IMR-90 (cell line): Measurements from ENCODE around the gene PPFIBP2.

Experiments used
- BHLHE40 ChIP-seq: fragments of 150-350 bp; IDR thresholded peaks from 2 replicates; pipeline ENCODE4 v1.6.1; 2016; ENCODE audit warnings: mild to moderate bottlenecking, low read depth, low read length
- CEBPB ChIP-seq: IDR thresholded peaks from 2 replicates; pipeline ENCODE4 v1.6.1; 2012; ENCODE audit warnings: low read depth, low read length, improper control_type of control experiment
- CHD1 ChIP-seq: IDR thresholded peaks from 2 replicates; pipeline ENCODE4 v1.6.1; 2012; ENCODE audit warnings: low read depth, low read length, improper control_type of control experiment
- FOS ChIP-seq: fragments of 150-350 bp; IDR thresholded peaks from 2 replicates; pipeline ENCODE4 v1.6.1; 2016; ENCODE audit warnings: low read depth, low read length
- MAFK ChIP-seq: IDR thresholded peaks from 2 replicates; pipeline ENCODE4 v1.6.1; 2012; ENCODE audit warnings: low read depth, low read length, improper control_type of control experiment
- MAZ ChIP-seq: IDR thresholded peaks from 2 replicates; pipeline ENCODE4 v1.6.1; 2012; ENCODE audit warnings: low read depth, mild to moderate bottlenecking, low read length, improper control_type of control experiment, moderate library complexity, borderline replicate concordance
- MXI1 ChIP-seq: IDR thresholded peaks from 2 replicates; pipeline ENCODE4 v1.6.1; 2012; ENCODE audit warnings: low read depth, mild to moderate bottlenecking, low read length, moderate library complexity, borderline replicate concordance
- POLR2A ChIP-seq: IDR thresholded peaks from 2 replicates; pipeline ENCODE4 v1.6.1; 2012; ENCODE audit warnings: mild to moderate bottlenecking, low read depth, low read length
- RAD21 ChIP-seq: IDR thresholded peaks from 2 replicates; pipeline ENCODE4 v1.6.1; 2012; ENCODE audit warnings: low read length, improper control_type of control experiment
- RFX5 ChIP-seq: IDR thresholded peaks from 2 replicates; pipeline ENCODE4 v1.8.0; 2012; ENCODE audit warnings: low read depth, mild to moderate bottlenecking, low read length, moderate library complexity
- SMC3 ChIP-seq: fragments of 150-350 bp; IDR thresholded peaks from 2 replicates; pipeline ENCODE4 v1.6.1; 2016; ENCODE audit warnings: low read depth, mild to moderate bottlenecking, antibody characterized with exemption, low read length, moderate library complexity
- TF ChIP-seq, protein P1 (sequence below): conservative IDR thresholded peaks from 2 replicates; pipeline ENCODE4 v1.5.1; 2012; ENCODE audit warnings: mild to moderate bottlenecking, low read depth, low read length, improper control_type of control experiment
- TF ChIP-seq, protein P2 (sequence below): fragments of 150-350 bp; IDR thresholded peaks from 2 replicates; pipeline ENCODE4 v1.6.1; 2016; ENCODE audit warnings: low read depth, mild to moderate bottlenecking, low read length, moderate library complexity, borderline replicate concordance
- TF ChIP-seq, protein P3 (sequence below): fragments of 150-350 bp; IDR thresholded peaks from 2 replicates; pipeline ENCODE4 v1.6.1; 2017; ENCODE audit warnings: mild to moderate bottlenecking, antibody characterized with exemption, low read length, low read depth

DNA sequence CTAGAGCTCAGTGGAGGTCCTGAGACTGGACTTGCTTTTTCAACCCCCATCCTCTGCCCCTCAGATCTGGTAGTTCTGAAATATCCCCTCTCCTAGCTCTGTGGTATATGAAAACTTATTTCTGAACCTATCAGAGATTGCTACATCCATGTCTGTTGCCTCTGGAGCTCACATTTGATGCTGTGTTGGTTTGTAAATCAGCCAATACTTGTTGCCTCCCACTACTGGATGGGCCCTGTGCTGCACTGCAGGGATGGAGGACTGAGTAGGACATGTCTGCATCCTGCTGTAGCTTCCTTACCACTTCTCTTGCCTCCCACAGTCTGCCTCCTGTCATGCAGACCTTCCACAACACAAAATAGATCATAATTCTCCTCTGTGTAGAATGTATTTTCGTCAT lies 23.3 kb upstream of the PPFIBP2 start:
- no peak for TF ChIP-seq POLR2A
- TF ChIP-seq, protein P1, sequence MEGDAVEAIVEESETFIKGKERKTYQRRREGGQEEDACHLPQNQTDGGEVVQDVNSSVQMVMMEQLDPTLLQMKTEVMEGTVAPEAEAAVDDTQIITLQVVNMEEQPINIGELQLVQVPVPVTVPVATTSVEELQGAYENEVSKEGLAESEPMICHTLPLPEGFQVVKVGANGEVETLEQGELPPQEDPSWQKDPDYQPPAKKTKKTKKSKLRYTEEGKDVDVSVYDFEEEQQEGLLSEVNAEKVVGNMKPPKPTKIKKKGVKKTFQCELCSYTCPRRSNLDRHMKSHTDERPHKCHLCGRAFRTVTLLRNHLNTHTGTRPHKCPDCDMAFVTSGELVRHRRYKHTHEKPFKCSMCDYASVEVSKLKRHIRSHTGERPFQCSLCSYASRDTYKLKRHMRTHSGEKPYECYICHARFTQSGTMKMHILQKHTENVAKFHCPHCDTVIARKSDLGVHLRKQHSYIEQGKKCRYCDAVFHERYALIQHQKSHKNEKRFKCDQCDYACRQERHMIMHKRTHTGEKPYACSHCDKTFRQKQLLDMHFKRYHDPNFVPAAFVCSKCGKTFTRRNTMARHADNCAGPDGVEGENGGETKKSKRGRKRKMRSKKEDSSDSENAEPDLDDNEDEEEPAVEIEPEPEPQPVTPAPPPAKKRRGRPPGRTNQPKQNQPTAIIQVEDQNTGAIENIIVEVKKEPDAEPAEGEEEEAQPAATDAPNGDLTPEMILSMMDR: no peak
- no peak for TF ChIP-seq BHLHE40
- TF ChIP-seq, protein P2, sequence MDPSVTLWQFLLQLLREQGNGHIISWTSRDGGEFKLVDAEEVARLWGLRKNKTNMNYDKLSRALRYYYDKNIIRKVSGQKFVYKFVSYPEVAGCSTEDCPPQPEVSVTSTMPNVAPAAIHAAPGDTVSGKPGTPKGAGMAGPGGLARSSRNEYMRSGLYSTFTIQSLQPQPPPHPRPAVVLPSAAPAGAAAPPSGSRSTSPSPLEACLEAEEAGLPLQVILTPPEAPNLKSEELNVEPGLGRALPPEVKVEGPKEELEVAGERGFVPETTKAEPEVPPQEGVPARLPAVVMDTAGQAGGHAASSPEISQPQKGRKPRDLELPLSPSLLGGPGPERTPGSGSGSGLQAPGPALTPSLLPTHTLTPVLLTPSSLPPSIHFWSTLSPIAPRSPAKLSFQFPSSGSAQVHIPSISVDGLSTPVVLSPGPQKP: no peak
- TF ChIP-seq RAD21: no peak
- TF ChIP-seq, protein P3, sequence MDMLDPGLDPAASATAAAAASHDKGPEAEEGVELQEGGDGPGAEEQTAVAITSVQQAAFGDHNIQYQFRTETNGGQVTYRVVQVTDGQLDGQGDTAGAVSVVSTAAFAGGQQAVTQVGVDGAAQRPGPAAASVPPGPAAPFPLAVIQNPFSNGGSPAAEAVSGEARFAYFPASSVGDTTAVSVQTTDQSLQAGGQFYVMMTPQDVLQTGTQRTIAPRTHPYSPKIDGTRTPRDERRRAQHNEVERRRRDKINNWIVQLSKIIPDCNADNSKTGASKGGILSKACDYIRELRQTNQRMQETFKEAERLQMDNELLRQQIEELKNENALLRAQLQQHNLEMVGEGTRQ: no peak
- no peak for TF ChIP-seq SMC3
- no peak for TF ChIP-seq MXI1
- no peak for TF ChIP-seq RFX5
- TF ChIP-seq MAFK: no peak
- no peak for TF ChIP-seq MAZ
- no peak for TF ChIP-seq CHD1
- no peak for TF ChIP-seq CEBPB
- no peak for TF ChIP-seq FOS
